HG03571 (cell line): ENCODE data around the gene CST4.
"Not testable (repeated sequence)": the region's sequence is repeated elsewhere in the genome, so short reads cannot be mapped to it uniquely, and the experiment has no call there.

Experiments used
- ATAC-seq: cut with Tn5 transposase; IDR thresholded peaks from one replicate; pipeline ENCODE4 v1.9.1; 2021; ENCODE audit not compliant: unreplicated experiment

Gene CST4

DNA sequence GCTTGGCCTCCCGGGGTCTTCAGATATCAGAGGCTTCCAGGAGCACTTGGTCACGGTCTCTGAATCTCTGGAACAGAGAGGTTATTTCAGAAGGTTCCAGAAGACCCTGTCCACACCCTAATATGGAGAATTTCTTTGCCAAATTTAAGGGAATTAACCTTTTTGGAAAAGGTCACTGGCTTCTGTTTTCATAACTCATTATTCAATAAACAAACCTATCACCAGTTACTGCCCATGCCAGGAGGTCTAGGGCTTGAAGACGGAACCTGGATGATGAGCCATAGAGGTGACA lies 507 bp upstream of the CST4 start:
- no peak for ATAC-seq

DNA sequence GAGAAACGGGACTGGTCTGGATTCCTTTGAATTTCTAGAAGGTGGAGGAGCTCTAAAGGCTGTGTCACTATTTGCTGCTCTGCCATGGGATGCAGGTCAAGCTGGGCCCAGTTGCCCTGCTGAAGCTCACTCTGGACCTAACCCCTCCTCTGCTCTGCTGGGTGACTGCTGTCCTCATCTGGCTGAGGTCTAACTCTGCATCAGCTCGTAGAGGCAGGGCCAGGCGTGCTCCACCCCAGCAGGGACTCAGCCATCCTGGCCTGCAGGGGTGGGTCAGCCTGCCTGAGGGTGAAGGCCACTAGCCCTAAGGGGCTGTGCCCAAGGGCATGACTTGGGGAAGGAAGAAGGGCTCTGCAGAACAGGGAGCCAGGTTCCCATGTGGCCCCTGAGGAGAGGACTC lies 852 bp downstream of the CST4 start:
- no peak for ATAC-seq

GRCh38 chr20:23686046-23686750 lies 2.6 kb downstream of the CST4 start:
- ATAC-seq, result no peak

- not testable (repeated sequence) for ATAC-seq
Measured at GRCh38 chr20:23685529-23685896, 3.3 kb downstream of the CST4 start.

GRCh38 chr20:23684261-23684660 lies 4.6 kb downstream of the CST4 start:
- no peak for ATAC-seq

GRCh38 chr20:23683807-23684206 lies 5.0 kb downstream of the CST4 start:
- ATAC-seq, result no peak

GRCh38 chr20:23683281-23683680 lies 5.6 kb downstream of the CST4 start:
- no peak for ATAC-seq

- no peak for ATAC-seq
Measured at GRCh38 chr20:23680146-23680545, 8.7 kb downstream of the CST4 start.

DNA sequence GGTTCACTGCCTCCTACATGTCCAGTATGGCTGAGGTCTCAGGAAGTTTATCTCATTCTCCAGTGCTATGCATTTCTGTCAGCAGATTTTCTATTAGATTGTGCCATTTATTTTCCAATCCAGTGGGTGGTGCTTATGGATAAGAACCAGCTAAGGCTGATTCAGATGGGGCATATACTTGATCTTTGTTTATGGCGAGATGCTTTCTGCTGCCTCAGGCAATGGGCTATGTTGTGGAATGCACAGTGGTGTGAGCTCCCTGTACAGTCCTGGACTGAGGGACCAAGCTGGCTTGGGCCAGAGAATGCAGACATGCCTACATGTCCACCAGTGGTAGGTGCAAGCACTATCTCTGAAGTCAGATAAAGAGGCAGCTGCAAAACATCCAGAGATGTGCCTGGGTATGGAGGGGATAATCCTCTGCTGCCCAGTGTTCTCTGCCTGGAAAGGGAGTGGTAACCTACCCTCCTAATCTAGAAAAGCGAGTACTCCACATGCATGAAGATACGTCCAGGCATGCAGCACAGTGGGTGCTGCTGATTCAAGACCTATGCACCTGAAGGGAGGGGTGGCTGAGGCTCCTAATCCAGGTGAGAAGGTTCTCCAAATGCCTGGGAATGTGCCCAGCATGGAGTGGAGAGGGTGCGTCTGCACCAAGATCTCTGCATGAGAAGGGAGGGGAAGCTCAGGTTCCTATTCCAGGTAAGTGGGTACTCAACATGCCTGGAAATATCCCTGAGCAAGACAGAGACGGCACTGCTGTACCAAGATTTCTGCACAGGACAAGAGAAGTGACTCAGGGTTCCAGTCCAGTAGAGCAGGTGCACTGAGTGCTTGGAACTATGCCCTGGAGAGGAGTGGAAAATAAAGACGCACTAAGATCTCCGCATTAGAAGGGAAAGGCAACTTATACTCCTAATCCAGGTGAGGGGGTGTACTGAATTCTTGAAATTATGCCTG lies 9.4 kb downstream of the CST4 start:
- no peak for ATAC-seq

DNA sequence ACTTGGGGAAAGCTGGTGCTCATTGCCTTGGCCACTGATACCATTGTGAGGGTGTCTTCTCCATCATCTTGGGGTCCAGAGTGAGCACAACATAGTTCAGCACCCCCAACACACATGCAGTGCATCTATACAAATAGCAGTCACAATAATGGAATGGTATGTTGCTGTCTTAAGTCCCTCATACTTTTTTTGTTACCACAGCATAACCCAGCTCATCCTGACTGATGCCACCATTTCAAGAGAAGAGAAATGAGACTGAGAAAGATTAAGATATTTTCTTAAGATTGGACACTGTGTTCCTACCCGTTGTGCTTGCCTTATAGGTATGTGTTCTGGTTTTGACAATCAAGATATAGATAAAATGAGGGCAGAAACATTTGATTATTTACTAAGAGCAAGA lies 15.6 kb downstream of the CST4 start:
- ATAC-seq, result no peak

DNA sequence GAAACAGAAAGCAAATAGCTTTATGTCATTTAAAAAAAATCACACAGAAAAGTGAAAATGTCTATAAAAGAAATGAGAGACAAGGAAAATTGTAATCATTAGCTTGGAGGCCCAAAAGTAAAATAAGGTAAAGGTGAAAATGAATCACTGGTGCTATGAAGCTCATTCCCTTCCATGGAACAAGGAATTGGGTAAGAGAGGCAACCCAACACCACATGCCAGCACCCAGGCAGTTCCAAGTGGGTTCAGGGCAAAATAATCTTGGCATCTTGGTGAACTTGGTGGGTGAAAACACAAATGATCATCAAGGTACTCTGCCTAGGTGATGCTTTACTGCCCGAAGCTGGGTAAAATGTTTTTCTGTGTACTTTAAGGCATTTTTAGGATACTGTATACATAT lies 16.7 kb downstream of the CST4 start:
- ATAC-seq, result no peak

DNA sequence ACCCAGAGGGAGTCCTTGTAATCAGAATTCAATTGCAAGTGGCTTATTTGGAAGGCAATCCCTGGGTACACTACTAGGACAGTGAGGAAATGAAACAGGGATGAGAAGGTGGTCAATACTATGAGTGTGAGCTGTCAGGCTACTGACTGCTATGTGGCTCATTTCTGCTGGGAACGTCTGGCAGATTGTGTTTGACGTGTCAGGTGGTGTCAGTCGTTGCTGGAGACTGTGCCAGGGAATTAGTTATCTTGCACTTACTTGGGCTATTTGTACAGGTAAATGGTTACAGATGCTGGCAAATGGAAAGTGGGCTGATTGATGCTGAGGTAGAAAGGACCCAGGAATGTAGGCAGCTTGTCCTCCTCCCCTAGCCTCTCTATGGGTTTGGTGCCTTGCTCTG lies 17.4 kb downstream of the CST4 start:
- ATAC-seq, result no peak

DNA sequence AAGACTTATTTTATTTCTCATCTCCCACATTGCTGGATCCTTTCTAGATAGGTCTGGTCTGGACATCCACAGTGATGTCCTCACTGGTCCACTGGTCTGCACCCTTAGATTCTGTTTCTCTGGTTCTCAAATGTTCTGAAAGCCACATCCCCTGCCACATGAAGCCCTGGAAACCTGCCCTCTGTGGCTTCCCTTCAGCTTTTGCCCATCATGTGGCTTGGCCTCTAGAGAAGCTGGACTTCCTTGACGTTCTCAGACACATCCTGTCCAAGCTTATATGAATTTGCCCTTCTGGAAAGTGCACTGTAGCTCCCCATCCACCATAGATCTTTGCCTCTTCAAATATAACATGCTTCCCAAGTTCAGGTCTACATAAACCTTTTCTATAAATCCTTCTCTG lies 18.5 kb downstream of the CST4 start:
- no peak for ATAC-seq

GRCh38 chr20:23669866-23670265 lies 19.0 kb downstream of the CST4 start:
- no peak for ATAC-seq

DNA sequence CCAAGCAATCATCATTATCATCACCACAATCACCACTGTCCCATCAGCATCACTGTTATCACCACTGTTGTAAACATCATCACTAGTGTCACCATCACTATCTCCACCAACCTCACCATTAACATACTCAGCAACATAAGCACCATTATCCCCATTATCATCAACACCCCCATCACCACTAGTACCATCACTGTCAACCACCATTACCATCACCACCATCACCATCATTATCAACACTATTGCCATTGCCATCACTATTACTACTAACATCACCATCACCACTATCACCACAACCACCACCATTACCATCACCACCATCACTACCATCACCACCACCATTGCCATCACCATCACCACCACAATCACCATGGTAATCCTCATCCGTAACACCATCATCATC lies 19.5 kb downstream of the CST4 start:
- ATAC-seq, result no peak

- peak; percentile 67 for ATAC-seq
Measured at GRCh38 chr20:23668477-23668951, 20.3 kb downstream of the CST4 start.

GRCh38 chr20:23667666-23668065 lies 21.2 kb downstream of the CST4 start:
- ATAC-seq, result no peak

DNA sequence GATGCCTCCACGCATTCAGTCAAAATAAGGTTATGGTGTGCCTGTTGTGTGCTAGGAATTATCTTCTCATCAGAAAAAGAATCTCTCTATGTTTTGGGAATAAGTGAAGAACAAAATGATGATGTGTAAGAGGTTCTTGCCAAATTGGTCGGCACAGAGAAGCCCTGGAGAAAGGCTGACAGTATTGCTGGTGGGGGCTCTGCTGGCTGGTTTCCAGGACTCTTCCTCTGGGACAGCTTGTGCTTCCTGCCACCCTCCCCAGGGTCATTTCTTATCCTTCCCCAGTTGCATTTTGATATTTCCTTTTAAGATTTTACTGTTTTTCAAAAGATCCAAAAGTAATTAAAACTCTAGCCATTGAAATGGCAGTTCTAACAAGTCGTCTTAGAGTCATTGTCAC lies 22.1 kb downstream of the CST4 start:
- ATAC-seq, result no peak

DNA sequence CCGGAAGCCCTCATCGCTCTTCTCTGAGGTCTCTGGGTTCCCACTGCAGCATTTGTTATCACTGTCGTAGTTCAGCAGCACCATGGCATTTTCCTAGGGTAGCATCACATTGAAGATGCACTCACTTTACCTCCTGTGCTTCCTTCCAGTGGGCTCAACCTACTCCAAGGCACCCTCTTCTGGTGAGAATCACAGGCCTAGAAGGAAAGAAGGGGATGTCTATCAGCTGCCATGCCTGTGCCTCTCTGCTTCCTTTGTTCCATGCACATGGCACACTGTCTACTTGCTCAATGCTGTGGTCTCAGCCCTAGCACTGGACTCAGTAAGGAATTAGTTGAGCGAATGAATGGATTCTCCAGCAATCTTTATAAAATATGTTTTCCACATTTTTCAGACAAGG lies 22.6 kb downstream of the CST4 start:
- ATAC-seq, result no peak

GRCh38 chr20:23664954-23665353 lies 23.9 kb downstream of the CST4 start:
- no peak for ATAC-seq

GRCh38 chr20:23664046-23664445 lies 24.8 kb downstream of the CST4 start:
- ATAC-seq, result not testable (repeated sequence)

DNA sequence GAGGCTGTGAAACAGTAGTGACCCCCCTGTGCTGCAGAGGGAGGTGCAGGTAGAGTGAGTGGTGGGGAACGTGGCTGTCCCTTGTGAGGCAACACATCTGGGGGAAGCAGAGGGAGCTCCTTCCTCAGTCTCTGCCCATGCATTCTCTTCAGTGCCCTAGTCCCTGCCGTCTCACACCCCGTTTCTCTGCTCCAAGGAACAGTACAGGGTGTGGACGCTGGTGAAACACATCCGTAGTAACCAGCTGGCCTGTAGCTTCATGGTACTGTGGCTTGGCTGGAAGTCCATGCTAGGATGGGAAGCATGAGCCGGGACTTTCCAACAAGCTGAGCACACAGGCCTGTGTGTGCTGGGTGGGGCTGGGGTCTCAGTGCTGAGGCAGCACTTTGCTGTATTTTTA lies 25.7 kb downstream of the CST4 start:
- no peak for ATAC-seq
